ENCODE results near the gene NUP188.

DNA sequence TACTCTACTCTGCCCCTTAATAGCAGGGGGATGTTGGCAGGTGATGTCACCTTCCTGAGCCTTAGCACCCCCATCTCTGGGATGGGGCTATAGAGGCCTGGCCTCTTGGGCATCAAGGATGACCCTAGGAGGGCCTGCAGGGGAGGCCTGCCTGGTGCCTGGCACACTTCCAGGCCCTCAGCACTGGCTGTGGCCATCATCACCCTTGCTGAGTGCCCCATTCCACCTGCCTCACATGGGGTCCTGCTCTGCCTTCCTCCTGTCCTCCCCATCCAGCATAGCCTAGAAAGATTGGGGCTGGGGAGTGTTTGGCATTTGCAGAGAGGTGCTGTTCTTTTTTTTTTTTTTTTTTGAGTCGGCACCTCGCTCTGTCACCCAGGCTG, 44.4 kb upstream of the NUP188 start:
- TF ChIP-seq, protein P1, sequence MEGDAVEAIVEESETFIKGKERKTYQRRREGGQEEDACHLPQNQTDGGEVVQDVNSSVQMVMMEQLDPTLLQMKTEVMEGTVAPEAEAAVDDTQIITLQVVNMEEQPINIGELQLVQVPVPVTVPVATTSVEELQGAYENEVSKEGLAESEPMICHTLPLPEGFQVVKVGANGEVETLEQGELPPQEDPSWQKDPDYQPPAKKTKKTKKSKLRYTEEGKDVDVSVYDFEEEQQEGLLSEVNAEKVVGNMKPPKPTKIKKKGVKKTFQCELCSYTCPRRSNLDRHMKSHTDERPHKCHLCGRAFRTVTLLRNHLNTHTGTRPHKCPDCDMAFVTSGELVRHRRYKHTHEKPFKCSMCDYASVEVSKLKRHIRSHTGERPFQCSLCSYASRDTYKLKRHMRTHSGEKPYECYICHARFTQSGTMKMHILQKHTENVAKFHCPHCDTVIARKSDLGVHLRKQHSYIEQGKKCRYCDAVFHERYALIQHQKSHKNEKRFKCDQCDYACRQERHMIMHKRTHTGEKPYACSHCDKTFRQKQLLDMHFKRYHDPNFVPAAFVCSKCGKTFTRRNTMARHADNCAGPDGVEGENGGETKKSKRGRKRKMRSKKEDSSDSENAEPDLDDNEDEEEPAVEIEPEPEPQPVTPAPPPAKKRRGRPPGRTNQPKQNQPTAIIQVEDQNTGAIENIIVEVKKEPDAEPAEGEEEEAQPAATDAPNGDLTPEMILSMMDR (IDR thresholded peaks at IDR 0.05; ENCODE audit: insufficient read depth, low read length): no peak
- TF ChIP-seq POLR2AphosphoS5 (IDR thresholded peaks at IDR 0.05; ENCODE audit: low read depth): no peak
- TF ChIP-seq, protein P2, sequence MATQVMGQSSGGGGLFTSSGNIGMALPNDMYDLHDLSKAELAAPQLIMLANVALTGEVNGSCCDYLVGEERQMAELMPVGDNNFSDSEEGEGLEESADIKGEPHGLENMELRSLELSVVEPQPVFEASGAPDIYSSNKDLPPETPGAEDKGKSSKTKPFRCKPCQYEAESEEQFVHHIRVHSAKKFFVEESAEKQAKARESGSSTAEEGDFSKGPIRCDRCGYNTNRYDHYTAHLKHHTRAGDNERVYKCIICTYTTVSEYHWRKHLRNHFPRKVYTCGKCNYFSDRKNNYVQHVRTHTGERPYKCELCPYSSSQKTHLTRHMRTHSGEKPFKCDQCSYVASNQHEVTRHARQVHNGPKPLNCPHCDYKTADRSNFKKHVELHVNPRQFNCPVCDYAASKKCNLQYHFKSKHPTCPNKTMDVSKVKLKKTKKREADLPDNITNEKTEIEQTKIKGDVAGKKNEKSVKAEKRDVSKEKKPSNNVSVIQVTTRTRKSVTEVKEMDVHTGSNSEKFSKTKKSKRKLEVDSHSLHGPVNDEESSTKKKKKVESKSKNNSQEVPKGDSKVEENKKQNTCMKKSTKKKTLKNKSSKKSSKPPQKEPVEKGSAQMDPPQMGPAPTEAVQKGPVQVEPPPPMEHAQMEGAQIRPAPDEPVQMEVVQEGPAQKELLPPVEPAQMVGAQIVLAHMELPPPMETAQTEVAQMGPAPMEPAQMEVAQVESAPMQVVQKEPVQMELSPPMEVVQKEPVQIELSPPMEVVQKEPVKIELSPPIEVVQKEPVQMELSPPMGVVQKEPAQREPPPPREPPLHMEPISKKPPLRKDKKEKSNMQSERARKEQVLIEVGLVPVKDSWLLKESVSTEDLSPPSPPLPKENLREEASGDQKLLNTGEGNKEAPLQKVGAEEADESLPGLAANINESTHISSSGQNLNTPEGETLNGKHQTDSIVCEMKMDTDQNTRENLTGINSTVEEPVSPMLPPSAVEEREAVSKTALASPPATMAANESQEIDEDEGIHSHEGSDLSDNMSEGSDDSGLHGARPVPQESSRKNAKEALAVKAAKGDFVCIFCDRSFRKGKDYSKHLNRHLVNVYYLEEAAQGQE (IDR thresholded peaks at IDR 0.05; ENCODE audit: insufficient replicate concordance, low read depth): no peak
